SH-SY5Y (cell line): ENCODE data around the gene BCR.

Source experiments
- GATA2 ChIP-seq: IDR thresholded peaks from 2 replicates; pipeline ENCODE4 v1.6.1; 2011; ENCODE audit warnings: mild to moderate bottlenecking, low read depth, low read length
- GATA3 ChIP-seq: IDR thresholded peaks from 2 replicates; pipeline ENCODE4 v1.6.1; 2011; ENCODE audit warnings: low read depth, mild to moderate bottlenecking, low read length, moderate library complexity

DNA sequence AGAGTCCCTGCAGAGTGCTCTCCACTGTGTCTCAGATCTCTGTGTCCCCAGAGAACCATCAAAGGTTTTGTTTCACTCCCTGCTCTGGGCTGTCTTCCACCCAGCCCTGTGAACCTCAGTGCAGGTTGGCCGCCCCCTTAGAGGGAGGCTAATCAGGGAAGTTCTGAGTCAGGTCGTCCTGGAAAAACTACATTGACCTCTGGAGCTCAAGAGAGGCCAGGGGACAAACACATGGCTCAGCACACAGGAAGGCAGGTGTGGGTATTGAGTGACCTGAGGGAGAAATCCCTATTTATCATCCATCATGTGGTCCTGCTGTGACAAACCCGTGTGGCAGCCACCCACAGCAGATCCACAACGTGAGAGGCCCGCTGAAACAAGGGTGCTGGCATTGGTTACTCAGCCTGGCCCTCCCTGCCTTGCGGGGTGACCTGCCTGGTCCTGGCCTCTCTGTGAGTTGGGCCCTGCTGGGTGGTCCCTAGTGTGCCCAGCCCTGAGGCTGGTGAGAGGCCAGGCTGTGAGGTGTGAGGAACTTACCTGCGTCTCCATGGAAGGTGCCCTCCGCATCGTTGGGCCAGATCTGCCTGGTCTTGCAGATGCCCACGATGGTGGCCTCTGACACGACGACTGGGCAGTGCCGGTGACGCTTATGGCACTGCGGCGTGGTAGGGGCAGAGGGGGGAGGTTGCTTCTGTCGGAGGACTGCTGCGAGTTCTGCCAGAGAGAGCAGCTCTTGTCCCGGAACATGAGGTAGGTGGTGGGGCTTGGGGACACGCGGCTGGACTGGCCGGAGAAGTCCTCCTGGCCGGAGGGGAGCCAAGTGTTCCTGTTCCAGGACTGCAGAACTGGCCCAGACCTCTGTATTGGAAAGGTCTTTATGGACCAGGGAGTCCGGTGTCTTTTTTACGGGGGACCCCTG is 669 bp upstream of the BCR start:
- TF ChIP-seq GATA2 (no peak), GATA3 (no peak)
